ENCODE measurements around the gene RASGEF1C.

RASGEF1C gene

GRCh38 chr5:180178531-180179441, 30.2 kb downstream of the RASGEF1C start:
- Mint-ChIP-seq H3K27me3 (peaks cover 7% of the 10 kb centered on the region), H3K27ac (no peak overlapping the region), H3K9me3 (no peaks in the 10 kb centered on the region), H3K36me3 (ENCODE audit: low read depth) (no peaks in the 10 kb centered on the region), H3K4me3 (no peak overlapping the region), H3K4me1 (ENCODE audit: low read depth) (no peaks in the 10 kb centered on the region)

GRCh38 chr5:180176191-180176590, 32.8 kb downstream of the RASGEF1C start:
- H3K27me3 Mint-ChIP-seq: no peaks in the 10 kb centered on the region
- H3K27ac Mint-ChIP-seq: no peak overlapping the region
- no peaks in the 10 kb centered on the region for H3K4me1 Mint-ChIP-seq (ENCODE audit: low read depth)
- H3K9me3 Mint-ChIP-seq: no peaks in the 10 kb centered on the region
- H3K36me3 Mint-ChIP-seq (ENCODE audit: low read depth): no peaks in the 10 kb centered on the region
- H3K4me3 Mint-ChIP-seq: no peak overlapping the region

- Mint-ChIP-seq H3K9me3 (no peaks in the 10 kb centered on the region), H3K27ac (no peak overlapping the region), H3K4me3 (no peak overlapping the region), H3K27me3 (no peaks in the 10 kb centered on the region), H3K4me1 (ENCODE audit: low read depth) (no peaks in the 10 kb centered on the region), H3K36me3 (ENCODE audit: low read depth) (no peaks in the 10 kb centered on the region)
Observed at GRCh38 chr5:180175015-180175431, 34.0 kb downstream of the RASGEF1C start.

- no peaks in the 10 kb centered on the region for H3K27me3 Mint-ChIP-seq
- H3K4me3 Mint-ChIP-seq: no peak overlapping the region
- H3K9me3 Mint-ChIP-seq: no peaks in the 10 kb centered on the region
- H3K4me1 Mint-ChIP-seq (ENCODE audit: low read depth): no peaks in the 10 kb centered on the region
- H3K36me3 Mint-ChIP-seq (ENCODE audit: low read depth): no peaks in the 10 kb centered on the region
- no peak overlapping the region for H3K27ac Mint-ChIP-seq
Observed at GRCh38 chr5:180174587-180174972, 34.4 kb downstream of the RASGEF1C start.

DNA sequence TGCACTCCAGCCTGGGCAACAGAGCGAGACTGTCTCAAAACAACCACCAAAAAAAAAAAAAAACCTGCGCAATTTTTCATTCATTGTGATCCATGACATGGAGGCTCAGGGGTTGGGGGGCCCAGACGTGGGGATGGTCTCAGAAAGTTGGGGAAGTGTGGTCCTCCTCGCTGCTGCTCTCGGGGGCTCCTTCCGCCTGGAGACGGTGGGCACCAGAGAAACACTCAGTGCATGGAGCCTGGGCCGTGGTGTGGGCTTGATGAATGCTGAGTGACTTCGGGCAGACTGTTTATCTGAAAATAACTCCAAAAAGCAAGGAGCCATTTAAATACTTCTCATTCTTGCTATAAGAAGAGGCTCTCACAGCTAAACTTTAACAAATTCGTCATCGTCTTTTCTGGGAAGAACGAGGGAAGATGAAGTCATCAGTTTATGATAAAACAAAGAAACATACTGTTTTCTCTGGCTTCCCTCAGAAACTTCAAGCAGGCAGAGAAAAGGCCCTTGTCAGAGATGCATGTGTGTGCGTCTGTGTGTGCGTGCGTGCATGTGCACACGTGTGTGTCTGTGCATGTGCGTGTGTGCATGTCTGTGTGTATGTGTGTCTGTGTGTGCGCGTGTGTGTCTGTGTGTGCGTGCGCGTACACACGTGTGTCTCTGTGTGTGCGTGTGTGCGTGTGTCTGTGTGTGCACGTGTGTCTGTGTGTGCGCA, 35.0 kb downstream of the RASGEF1C start:
- no peaks in the 10 kb centered on the region for H3K4me1 Mint-ChIP-seq (ENCODE audit: low read depth)
- H3K9me3 Mint-ChIP-seq: no peaks in the 10 kb centered on the region
- no peaks in the 10 kb centered on the region for H3K27me3 Mint-ChIP-seq
- no peaks in the 10 kb centered on the region for H3K36me3 Mint-ChIP-seq (ENCODE audit: low read depth)
- no peak overlapping the region for H3K27ac Mint-ChIP-seq
- no peak overlapping the region for H3K4me3 Mint-ChIP-seq

- Mint-ChIP-seq H3K4me3 (no peak overlapping the region), H3K27ac (no peak overlapping the region), H3K4me1 (ENCODE audit: low read depth) (no peaks in the 10 kb centered on the region), H3K9me3 (no peaks in the 10 kb centered on the region), H3K36me3 (ENCODE audit: low read depth) (no peaks in the 10 kb centered on the region), H3K27me3 (no peaks in the 10 kb centered on the region)
Observed at GRCh38 chr5:180173198-180173544, 35.8 kb downstream of the RASGEF1C start.

GRCh38 chr5:180172447-180173197, 36.4 kb downstream of the RASGEF1C start:
- Mint-ChIP-seq H3K9me3 (no peaks in the 10 kb centered on the region), H3K4me1 (ENCODE audit: low read depth) (no peaks in the 10 kb centered on the region), H3K27me3 (peaks cover 1% of the 10 kb centered on the region), H3K36me3 (ENCODE audit: low read depth) (no peaks in the 10 kb centered on the region), H3K27ac (no peak overlapping the region), H3K4me3 (no peak overlapping the region)

DNA sequence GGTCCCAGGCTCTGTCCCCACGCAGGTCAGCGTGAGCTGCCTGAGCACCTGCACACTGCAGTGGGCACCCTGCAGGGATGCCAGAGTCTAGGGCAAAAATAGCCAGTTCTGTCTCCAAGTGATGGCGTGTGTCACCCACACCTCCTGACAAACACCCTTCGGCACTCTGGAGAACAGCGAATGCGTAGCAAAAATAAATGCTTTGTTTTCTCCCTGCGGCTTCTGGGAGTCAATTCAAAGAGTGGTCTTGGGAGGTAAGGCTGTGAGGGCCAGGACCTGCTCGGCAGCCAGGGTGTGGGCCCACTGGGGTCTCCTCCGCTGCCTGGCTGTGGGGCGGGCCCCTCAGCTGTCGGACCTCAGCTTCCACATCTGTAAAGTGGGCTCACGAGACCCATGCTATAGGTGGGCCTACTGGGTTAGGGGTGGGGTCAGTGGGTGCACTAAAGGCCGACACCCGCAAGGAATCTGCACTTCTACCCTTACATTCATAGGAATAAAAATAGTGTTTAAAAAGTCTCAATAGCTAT, 37.4 kb downstream of the RASGEF1C start:
- Mint-ChIP-seq H3K27me3 (peaks cover 8% of the 10 kb centered on the region), H3K9me3 (no peaks in the 10 kb centered on the region), H3K4me1 (ENCODE audit: low read depth) (no peaks in the 10 kb centered on the region), H3K27ac (no peak overlapping the region), H3K4me3 (no peak overlapping the region), H3K36me3 (ENCODE audit: low read depth) (no peaks in the 10 kb centered on the region)

- Mint-ChIP-seq H3K36me3 (ENCODE audit: low read depth) (no peaks in the 10 kb centered on the region), H3K9me3 (no peaks in the 10 kb centered on the region), H3K4me3 (no peak overlapping the region), H3K27ac (no peak overlapping the region), H3K27me3 (peaks cover 12% of the 10 kb centered on the region), H3K4me1 (ENCODE audit: low read depth) (no peaks in the 10 kb centered on the region)
Observed at GRCh38 chr5:180170810-180171567, 38.0 kb downstream of the RASGEF1C start.

DNA sequence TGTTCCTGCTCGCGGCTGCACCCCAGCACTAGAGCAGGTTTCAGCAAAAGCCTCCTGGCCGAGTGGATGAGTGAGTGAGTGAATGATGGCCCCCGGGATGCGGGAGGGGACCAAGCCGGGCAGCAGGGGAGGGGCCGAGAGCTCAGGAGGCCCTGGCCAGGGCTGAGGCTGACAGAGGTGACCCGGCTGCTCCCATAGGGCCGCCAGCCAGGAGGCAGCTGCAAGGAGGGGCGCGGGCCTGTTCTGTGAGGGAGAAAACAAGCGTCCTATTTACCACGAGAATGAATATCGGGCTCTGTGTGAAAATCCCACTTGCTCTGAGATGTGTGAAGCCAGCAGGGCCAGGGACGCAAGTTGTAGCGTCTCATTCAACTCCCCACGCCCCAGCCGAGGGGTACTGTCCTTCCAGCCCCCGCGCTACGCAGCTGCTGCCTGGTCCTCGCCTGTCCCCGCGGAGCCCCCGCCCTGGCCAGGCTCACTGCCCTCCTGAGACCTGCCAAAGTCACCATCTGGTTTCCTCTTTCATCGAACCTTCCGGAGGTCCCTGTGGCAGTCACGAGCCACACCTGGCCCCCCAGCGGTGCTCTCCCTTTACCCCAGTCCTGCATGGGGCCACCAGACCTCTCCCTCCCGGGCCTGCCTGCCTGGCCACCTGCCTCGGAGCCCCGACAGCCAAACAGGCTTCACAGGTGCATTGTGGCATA, 38.8 kb downstream of the RASGEF1C start:
- Mint-ChIP-seq H3K27ac (no peak overlapping the region), H3K9me3 (no peaks in the 10 kb centered on the region), H3K36me3 (ENCODE audit: low read depth) (no peaks in the 10 kb centered on the region), H3K27me3 (peaks cover 12% of the 10 kb centered on the region), H3K4me3 (no peak overlapping the region), H3K4me1 (ENCODE audit: low read depth) (no peaks in the 10 kb centered on the region)

DNA sequence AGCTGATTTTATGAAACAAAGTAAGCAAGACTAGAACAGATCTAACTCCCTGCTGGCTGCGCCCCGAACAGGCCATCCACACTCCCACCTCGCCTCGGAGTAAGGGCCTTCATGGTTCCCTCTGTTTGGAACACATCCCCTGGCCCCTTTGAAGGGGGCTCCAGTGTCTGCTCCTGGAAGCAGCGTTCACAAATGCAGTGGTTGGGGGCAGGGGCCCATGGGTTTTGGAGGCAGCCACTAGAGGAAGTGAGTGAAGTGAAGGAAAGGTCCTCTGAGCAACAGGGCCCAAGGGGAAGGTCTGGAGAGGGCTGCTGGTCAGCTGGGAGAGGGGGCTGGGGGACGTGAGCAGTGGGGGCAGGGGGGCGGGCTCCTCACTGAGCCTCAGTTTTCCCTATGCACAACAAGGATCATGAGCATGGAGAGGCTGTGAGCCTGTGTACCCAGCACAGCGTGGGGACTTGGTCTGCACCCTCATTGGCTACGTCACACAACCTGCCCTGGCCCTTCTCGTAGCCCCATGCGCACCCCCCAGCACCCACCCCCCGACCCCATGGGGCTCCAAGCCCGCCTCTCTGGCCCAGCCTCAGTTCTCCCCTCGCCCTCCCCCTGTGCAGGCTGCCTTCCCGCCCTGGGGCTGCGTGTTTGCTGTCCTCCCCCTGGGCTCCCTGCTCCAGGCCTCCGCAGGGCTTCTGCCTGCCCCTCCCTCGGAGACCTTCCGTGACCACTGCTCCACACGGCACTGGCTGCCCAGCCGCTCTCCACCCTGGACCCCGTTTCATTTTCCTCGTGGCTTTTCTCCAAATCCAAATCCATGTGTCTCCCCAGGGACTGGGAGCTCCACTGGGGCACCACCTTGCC, 39.5 kb downstream of the RASGEF1C start:
- Mint-ChIP-seq H3K4me3 (no peak overlapping the region), H3K9me3 (peaks cover 4% of the 10 kb centered on the region), H3K36me3 (ENCODE audit: low read depth) (no peaks in the 10 kb centered on the region), H3K4me1 (ENCODE audit: low read depth) (no peaks in the 10 kb centered on the region), H3K27me3 (peaks cover 19% of the 10 kb centered on the region), H3K27ac (no peak overlapping the region)

DNA sequence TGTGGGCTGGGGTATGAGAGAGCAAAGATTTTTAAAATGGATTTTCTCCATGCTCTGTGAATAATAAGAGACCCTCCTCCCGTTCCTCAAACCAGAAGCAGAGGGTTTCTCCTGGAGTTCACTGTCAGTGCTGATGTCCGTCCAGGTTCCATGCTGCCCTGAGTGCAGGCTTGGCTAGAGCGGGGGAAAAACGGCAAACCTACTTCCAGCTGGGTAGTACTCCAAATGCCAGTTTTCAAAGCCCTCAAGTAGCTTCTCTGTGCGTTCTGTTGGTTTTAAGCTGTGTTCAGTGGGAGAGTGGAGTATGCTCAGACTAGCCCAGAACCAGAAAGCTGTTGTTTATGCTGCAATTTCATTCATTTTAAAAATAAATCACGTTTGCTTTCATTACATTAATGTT, 40.3 kb downstream of the RASGEF1C start:
- no peak overlapping the region for H3K27ac Mint-ChIP-seq
- peaks cover 25% of the 10 kb centered on the region for H3K27me3 Mint-ChIP-seq

GRCh38 chr5:180166176-180166575, 42.8 kb downstream of the RASGEF1C start:
- H3K4me1 Mint-ChIP-seq (ENCODE audit: low read depth): no peaks in the 10 kb centered on the region

More for the DNA sequence above, 40.3 kb downstream of the RASGEF1C start:
- Mint-ChIP-seq H3K4me3 (no peak overlapping the region), H3K4me1 (ENCODE audit: low read depth) (no peaks in the 10 kb centered on the region), H3K36me3 (ENCODE audit: low read depth) (no peaks in the 10 kb centered on the region), H3K9me3 (peaks cover 8% of the 10 kb centered on the region)

More at GRCh38 chr5:180166176-180166575, 42.8 kb downstream of the RASGEF1C start:
- Mint-ChIP-seq H3K27ac (no peak overlapping the region), H3K27me3 (peaks cover 26% of the 10 kb centered on the region), H3K4me3 (no peak overlapping the region), H3K36me3 (ENCODE audit: low read depth) (no peaks in the 10 kb centered on the region), H3K9me3 (peaks cover 9% of the 10 kb centered on the region)
